Activated naive CD4-positive, alpha-beta T cell treated with anti-CD3 and anti-CD28 coated beads, Interleukin-2, amount 50 U/mL, for 16 hours (primary cell): ENCODE data around the gene USP2.
A peak's percentile ranks its signal among the peaks of the same experiment; 100 is the strongest.

Experiments
- DNase-seq: peaks from one replicate; pipeline ENCODE4 v3.0.0-alpha.2; 2020

USP2 gene

GRCh38 chr11:119320240-119320775 is 61.2 kb downstream of the USP2 start:
- DNase-seq, result no peak

- no peak for DNase-seq
Measured at GRCh38 chr11:119319700-119320239, 61.7 kb downstream of the USP2 start.

DNA sequence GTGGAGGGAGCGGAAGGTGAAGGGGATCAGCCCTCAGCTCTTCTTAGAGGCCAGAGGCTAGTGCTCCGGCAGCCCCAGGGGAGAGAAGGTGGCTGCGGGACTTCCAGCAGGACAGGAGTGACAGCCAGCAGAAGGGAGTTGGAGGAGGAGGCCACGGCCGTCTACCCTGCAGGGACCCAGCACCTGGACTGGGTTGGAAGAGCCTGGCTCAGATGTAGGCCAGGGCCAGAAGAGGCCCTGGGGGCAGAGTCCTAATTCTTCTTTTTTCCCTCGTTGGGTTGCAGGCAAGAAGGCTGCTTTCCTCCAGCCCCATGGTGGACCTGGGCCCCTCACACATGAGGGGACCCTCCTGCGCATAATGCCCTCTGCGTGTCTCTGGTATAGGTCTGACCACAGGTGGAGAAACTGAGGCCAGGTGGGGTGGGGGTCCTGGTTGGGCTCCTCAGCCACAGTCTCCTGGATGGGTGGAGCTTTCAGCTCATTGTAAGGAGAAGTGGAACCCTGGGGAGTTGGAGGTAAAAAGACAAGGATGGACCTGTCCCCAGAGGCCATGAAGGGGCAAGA is 62.3 kb downstream of the USP2 start:
- no peak for DNase-seq

DNA sequence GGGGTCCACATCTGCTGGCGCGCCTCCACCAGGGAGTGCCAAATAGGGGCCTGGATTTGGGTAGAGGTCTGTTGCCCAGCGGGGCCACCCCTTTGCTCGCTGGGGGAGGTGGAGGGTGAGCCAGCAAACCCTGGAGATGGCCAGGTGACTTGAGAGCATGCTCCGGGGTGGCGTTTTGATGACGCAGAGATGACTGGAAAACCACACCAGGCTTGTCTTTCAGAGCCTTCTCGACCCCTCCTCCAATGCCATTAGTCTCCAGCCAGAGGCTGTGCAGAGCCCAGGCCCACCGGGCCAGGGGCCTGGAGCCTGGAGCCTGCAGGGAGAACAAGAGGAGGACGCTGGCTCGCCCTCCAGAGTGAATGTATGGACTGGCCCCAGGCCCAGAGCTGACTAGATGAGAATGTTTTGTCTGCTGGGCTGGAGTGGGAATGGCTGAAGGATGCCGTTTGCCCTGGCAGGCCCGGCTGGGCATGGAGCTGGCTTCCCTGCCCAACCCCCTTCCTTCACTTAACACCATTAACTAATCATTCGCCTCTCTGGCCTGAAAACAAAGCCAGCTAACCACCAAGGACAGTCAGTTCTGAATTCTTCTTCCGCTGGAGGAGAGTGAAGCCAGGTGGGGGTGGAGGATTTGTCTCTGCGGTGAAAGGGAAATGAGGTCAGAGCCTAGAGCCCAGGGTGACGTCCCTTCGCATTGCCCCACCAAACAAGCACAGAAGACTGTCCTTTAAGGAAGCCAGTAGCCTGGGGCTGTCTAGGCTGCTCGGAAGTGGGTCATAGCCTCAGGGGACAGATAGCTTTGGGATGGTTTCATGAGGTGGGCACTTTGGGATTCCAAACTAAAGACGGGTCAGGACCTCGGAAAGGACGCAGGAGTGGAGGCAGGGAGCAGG is 63.0 kb downstream of the USP2 start:
- no peak for DNase-seq

DNA sequence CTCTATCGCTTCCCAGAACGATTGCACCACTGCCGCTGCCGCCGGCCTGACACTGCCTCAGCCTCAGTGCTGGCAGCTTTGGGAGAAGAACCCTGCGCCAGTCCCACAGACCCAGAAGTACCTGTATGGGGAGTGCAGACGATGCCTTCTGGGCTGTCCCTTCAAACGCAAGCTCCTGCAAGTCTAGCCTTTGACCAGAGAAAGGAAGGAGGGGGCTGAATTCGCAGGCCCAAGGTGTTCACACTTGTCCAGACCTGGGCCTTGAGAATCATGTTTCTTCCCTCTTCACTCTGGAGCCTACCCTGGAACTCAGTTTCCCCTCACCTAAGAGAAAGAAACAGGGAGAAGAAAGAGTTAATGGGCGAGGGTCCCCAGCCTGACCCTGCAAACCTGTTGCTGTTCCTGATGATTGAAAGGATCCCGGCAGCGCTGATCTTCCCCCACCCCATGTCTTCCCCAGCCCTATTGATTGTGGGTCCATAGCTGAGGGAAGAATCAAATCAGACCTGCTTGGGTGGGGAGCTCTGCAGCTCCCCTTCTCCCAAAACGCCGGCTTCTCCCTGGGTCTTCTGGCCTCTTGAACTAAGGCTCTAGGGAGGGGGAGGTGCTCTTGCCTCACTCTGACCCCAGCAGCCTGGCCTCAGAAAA is 63.8 kb downstream of the USP2 start:
- DNase-seq, result no peak

DNA sequence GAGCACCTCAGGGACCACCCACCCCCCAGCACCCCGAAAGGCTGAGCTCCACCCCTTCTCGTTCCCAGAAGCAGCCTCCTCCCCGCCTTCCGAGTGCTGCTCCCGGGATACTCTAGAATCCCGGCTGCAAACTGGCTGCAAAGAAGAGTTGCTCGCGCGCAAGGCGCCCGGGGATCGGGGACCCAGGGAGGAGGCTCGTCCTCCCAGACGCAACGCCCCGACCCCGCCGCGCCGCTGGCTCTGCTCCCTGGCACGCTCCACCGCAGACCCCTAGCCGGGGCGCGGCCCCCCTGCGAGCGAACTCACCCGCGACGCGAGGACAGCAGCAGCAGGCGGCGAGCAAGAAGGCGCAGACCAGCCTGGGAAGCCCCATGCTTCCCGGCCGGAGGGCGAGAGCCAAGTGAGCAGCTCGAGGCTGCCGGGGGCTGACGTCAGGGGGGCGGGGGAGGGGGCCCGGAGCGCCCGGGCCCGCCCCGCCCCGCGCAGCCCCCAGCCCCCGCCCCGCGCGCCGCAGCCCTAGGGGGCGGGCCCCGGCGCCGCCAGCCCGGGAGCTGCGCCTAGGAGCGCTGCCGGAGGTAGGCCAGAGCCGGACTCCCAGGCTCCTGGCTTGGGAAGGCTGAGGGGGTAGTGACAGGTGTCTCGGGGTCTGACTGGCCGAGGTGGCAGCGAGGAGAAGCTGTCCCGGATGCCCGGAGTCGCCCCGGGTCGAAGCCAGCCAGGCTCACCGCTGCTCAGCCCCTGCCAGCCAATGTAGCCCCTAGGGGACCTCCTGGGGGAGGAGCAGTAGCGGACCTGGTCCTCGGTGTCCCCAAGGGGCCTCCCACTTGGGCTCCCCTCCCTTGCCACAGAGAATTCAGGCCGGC is 64.5 kb downstream of the USP2 start, which contains the start of gene MCAM:
MCAM (minus strand) TSS at position 402 of the 863 bp plus-strand sequence; CDS start at position 373, 29 bp downstream.
- no peak for DNase-seq

GRCh38 chr11:119316016-119316728 is 65.3 kb downstream of the USP2 start:
- no peak for DNase-seq

GRCh38 chr11:119315131-119316015 is 66.1 kb downstream of the USP2 start:
- peak; percentile 65 for DNase-seq

- no peak for DNase-seq
Measured at GRCh38 chr11:119314726-119315125, 66.8 kb downstream of the USP2 start.

DNA sequence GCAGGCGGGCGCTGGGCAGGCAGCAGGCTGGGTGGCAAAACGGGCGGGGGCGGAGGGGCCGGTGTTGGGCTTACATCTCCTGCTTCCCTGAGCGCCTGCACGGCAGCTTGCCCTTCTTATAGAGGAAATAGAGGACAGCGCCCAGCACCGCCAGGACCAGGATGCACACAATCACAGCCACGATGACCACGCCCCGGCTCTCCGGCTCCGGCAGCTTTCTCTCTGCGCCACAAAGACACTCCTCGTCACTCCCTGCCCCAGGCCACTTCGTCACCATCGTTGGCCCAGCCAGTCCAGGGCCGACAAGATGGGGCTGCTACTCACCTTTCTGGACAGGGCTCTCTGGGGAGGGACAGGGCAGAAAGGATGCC is 70.8 kb downstream of the USP2 start:
- DNase-seq, result no peak

DNA sequence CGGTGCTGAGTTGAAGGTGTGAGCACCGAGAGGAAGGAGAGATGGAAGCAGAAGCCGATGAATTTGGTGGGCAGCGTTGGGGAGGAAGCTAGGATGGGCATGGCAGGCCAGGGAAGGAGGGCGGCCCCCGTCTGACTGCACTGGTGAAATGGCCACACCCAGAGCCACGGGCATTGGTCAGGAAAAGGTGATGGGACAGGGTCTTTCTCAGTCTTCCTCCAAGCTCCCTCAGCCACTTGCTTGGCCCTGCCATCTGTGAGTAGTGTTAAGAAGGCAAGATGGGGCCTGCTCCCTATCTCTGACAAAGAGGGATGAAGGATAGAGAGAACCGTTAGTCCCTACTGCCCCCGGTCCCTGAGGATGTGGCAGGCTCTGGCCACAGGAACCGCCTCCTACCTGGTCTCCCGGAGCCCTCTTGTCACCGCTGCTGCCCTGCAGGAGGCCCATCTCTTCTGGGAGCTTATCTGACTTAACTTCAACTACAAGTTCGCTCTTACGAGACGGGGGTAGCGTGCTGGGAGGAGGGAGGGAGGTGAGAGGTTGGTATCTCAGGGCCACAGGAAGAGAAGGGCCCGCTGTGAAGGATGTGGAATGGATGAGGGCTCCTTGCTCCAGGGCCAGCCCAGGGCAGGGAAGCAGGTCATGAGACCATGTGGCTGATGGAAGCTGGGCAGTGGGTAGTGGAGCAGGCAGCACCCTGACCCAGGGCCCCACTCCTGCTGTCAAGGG is 71.4 kb downstream of the USP2 start:
- no peak for DNase-seq

GRCh38 chr11:119309411-119309810 is 72.1 kb downstream of the USP2 start:
- no peak for DNase-seq

DNA sequence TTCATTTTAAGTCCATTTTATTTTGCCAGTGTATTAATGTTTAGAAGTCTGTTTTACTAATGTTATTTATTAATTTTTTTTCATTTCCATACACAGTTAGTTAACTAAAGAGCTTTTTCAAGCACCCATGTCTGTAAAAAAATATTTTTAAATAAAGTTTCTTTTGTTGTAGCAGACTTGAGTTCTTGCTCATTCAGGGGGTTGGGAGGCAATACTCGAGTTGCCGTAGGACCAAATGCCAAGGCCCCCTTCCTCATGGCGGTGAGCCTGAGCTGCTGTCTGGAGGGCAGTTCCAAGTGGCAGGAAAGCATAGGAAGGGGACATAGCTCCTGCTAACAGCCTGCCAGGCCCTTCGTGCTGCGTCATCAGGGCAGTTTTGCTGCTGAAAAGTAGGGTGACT is 73.5 kb downstream of the USP2 start:
- no peak for DNase-seq

- no peak for DNase-seq
Measured at GRCh38 chr11:119307219-119307618, 74.3 kb downstream of the USP2 start.

GRCh38 chr11:119306373-119306890 is 75.1 kb downstream of the USP2 start:
- DNase-seq, result no peak

- no peak for DNase-seq
Measured at GRCh38 chr11:119305556-119306372, 75.7 kb downstream of the USP2 start.
